GM12891 (cell line): ENCODE data around the gene TSPYL6.

ENCODE experiments used
- DNase-seq: peaks from one replicate; pipeline ENCODE4 v3.0.0; 2011; ENCODE audit warnings: low spot score; ENCODE audit not compliant: insufficient read length
- FAIRE-seq: peaks from 2 replicates; lab custom pipeline; 2011; peaks lifted over from hg19 to GRCh38; lab: Jason Lieb, UNC
- PAX5 ChIP-seq: IDR thresholded peaks from 2 replicates; pipeline ENCODE4 v1.6.1; 2011; ENCODE audit warnings: low read length, moderate library complexity, mild to moderate bottlenecking; ENCODE audit not compliant: insufficient read depth, severe bottlenecking
- POLR2A ChIP-seq: IDR thresholded peaks from 2 replicates; pipeline ENCODE4 v1.6.1; 2011; ENCODE audit warnings: low read depth, low read length, control low read depth
- POLR2AphosphoS5 ChIP-seq: IDR thresholded peaks from 2 replicates; pipeline ENCODE4 v1.6.1; 2011; ENCODE audit warnings: low read depth, low read length, control low read depth
- POU2F2 ChIP-seq: IDR thresholded peaks from 2 replicates; pipeline ENCODE4 v1.6.1; 2011; ENCODE audit warnings: low read depth, mild to moderate bottlenecking, control low read depth, low read length, moderate library complexity
- SPI1 ChIP-seq: IDR thresholded peaks from 2 replicates; pipeline ENCODE4 v1.6.1; 2011; ENCODE audit warnings: low read depth, low read length, control low read depth
- TAF1 ChIP-seq: IDR thresholded peaks from 2 replicates; pipeline ENCODE4 v1.6.1; 2011; ENCODE audit warnings: low read depth, low read length, control low read depth

TSPYL6 gene

GRCh38 chr2:54258166-54258565 is 2.1 kb upstream of the TSPYL6 start:
- DNase-seq, result no peak
- TF ChIP-seq POLR2AphosphoS5 (no peak), SPI1 (no peak), POU2F2 (no peak), PAX5 (no peak), POLR2A (no peak), TAF1 (no peak)
- no peak for FAIRE-seq

DNA sequence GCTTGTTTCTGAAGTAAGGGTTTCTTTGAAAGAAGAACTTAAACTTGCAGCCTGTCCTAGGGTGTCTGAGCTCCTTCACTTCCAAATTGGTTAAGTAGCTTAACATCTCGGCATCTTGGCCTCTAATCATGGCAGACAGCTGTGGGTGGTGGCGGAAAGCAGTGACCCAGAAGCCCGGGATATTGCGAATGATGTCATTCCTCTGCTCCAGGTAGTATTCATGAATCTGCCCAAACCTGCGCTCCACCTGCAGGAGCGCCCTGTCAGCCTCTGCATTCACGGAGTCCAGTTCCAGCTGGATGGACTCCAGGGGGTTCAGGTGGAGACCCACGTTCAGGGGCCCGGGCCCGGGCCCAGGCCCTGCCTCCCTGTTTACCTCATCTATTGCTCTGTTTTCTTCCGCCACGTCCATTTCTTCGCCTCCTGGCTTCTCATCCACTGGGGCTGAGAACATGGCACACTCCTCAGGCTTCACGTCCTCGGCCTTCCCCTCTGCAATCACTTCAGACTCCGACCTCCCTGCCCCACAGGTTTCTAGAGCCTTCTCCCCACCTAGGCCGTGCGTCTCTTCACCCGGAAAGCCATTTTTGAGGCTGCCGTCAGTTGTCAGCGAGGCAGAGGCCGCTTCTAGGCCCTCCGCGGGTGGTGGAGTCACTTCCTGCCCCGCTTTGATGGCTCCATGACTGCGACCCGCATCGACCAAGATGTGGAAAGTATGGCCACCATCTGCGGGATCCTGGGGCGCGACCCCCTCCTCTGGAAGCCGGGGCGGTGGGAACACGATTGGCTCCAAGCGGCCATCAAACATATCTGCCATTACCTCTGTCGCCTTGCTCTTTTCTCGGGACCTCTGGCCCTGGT is 569 bp downstream of the TSPYL6 start:
- no peak for DNase-seq
- no peak for TF ChIP-seq TAF1
- no peak for TF ChIP-seq POU2F2
- no peak for TF ChIP-seq SPI1
- TF ChIP-seq POLR2AphosphoS5, result no peak
- no peak for TF ChIP-seq PAX5
- no peak for TF ChIP-seq POLR2A
- FAIRE-seq, result no peak

DNA sequence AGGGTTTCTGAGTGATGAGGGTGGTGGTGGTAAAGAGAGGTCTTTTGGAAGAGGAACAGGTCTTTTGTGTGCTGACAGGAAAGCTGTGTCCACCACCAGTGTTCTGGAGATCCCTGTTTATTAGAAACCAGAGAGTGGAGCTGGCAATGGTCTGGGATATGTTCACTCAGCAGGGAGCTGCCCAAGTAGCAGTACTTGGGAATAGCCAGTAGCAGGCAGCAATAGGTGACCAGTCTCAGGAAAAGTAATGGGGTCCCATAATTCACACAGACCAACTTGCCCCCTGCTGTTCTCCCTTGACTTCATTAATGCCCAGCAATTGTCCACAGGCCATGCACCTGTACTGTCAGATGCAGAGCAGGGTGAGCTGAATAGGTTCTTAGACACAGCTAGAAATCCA is 1.8 kb downstream of the TSPYL6 start:
- DNase-seq, result no peak
- TF ChIP-seq POU2F2 (no peak), POLR2A (no peak), PAX5 (no peak), POLR2AphosphoS5 (no peak), SPI1 (no peak), TAF1 (no peak)
- FAIRE-seq, result no peak

GRCh38 chr2:54249629-54250028 is 6.4 kb downstream of the TSPYL6 start:
- TF ChIP-seq POU2F2 (no peak), TAF1 (no peak), POLR2A (no peak), POLR2AphosphoS5 (no peak), SPI1 (no peak), PAX5 (no peak)

GRCh38 chr2:54247115-54247514 is 8.9 kb downstream of the TSPYL6 start:
- FAIRE-seq (no peak), DNase-seq (no peak)
- no peak for TF ChIP-seq POLR2A
- TF ChIP-seq POU2F2, result no peak
- no peak for TF ChIP-seq PAX5
- no peak for TF ChIP-seq SPI1
- no peak for TF ChIP-seq TAF1
- no peak for TF ChIP-seq POLR2AphosphoS5

More at GRCh38 chr2:54249629-54250028, 6.4 kb downstream of the TSPYL6 start:
- DNase-seq (no peak), FAIRE-seq (no peak)

- DNase-seq (no peak), FAIRE-seq (no peak)
- TF ChIP-seq POLR2AphosphoS5 (no peak), POU2F2 (no peak), PAX5 (no peak), TAF1 (no peak), POLR2A (no peak), SPI1 (no peak)
Observed at GRCh38 chr2:54240515-54241469, 15.2 kb downstream of the TSPYL6 start.

- TF ChIP-seq SPI1, result no peak
- TF ChIP-seq POLR2A, result no peak
- TF ChIP-seq POU2F2, result no peak
- TF ChIP-seq POLR2AphosphoS5, result no peak
- TF ChIP-seq TAF1, result no peak
- no peak for TF ChIP-seq PAX5
- FAIRE-seq (no peak), DNase-seq (no peak)
Observed at GRCh38 chr2:54239427-54239826, 16.6 kb downstream of the TSPYL6 start.

DNA sequence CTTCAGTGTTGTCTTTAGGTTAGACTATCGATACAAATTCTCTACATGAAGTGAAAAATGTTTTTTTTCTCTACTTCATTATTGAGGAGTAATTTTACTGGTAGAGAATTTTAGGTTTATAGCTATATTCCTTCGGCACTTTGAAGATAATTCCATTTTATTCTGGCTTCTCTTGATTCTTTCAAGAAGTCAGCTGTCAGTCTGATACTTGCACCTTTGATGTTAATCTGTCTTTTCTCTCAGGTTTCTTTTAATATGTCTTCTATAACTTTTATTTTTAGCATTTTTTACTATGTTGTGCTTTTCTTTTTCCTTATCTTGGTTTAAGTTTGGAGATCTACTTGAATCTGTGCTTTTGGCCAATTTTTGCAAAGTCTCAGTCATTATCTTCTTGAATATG is 18.6 kb downstream of the TSPYL6 start:
- FAIRE-seq (no peak), DNase-seq (no peak)
- TF ChIP-seq TAF1, result no peak
- TF ChIP-seq POU2F2, result no peak
- no peak for TF ChIP-seq SPI1
- TF ChIP-seq POLR2A, result no peak
- no peak for TF ChIP-seq PAX5
- TF ChIP-seq POLR2AphosphoS5, result no peak

GRCh38 chr2:54233832-54234649 is 22.0 kb downstream of the TSPYL6 start:
- FAIRE-seq, result no peak

More at GRCh38 chr2:54233832-54234649, 22.0 kb downstream of the TSPYL6 start:
- no peak for DNase-seq
- TF ChIP-seq POLR2A (no peak), POLR2AphosphoS5 (no peak), PAX5 (no peak), POU2F2 (no peak), SPI1 (no peak), TAF1 (no peak)
